Stimulated activated CD8-positive, alpha-beta memory T cell treated with anti-CD3 and anti-CD28 coated beads, Interleukin-12 subunit alpha, Interleukin-12 subunit beta, amount 100 ng/mL, for 1 hour (primary cell): ENCODE measurements around the gene MAP2K5.

Source experiments
- DNase-seq: peaks from one replicate; pipeline ENCODE4 v3.0.0-alpha.2; 2020; ENCODE audit warnings: low read depth

The MAP2K5 gene

DNA sequence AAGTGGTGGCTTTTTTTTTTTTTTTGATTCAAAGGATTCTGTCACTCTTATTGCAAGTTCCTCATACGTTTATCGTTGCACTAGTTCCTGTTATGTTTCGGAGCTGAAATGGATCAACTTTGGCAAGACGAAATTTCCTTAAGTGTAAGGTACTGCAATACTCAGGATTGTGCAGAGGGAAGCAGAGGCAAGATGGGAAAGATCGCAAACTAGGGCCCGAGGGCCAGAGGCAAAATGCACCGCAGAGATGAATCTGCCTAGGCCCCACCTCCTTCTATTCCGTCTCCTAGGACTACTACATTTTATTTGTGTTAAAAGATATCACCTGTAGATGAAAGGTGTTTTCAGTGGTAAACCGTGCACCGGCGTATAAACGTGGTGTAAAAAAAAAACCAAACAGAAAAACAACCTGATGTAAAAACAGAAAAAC, 297.0 kb downstream of the MAP2K5 start:
- DNase-seq = no peak

DNA sequence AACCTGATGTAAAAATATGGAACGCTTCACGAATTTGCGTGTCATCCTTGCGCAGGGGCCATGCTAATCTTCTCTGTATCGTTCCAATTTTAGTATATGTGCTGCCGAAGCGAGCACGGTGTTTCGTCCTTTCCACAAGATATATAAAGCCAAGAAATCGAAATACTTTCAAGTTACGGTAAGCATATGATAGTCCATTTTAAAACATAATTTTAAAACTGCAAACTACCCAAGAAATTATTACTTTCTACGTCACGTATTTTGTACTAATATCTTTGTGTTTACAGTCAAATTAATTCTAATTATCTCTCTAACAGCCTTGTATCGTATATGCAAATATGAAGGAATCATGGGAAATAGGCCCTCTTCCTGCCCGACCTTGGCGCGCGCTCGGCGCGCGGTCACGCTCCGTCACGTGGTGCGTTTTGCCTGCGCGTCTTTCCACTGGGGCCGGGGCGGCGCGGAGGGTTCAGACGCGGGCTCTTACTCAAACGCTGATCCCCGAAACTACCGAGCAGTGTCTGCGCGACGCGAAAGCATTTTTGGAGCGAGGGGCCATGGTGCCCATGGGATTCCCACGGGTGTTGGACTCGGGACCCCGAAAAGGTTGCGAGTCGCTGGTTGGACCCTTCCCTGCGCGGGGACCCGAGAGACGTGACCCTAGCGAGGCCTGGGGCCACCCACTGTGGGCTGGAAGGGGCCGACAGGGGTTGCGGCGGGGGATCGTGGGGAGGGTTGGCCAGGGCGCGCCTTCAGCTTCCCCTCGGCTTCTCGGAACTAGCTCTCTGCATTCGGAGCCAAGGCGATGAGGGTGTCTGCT, 297.6 kb downstream of the MAP2K5 start, which contains the start of gene RNU6-1:
Gene RNU6-1 (minus strand): TSS at position 117 of the 820 bp plus-strand sequence.
- peak; percentile 96 for DNase-seq

DNA sequence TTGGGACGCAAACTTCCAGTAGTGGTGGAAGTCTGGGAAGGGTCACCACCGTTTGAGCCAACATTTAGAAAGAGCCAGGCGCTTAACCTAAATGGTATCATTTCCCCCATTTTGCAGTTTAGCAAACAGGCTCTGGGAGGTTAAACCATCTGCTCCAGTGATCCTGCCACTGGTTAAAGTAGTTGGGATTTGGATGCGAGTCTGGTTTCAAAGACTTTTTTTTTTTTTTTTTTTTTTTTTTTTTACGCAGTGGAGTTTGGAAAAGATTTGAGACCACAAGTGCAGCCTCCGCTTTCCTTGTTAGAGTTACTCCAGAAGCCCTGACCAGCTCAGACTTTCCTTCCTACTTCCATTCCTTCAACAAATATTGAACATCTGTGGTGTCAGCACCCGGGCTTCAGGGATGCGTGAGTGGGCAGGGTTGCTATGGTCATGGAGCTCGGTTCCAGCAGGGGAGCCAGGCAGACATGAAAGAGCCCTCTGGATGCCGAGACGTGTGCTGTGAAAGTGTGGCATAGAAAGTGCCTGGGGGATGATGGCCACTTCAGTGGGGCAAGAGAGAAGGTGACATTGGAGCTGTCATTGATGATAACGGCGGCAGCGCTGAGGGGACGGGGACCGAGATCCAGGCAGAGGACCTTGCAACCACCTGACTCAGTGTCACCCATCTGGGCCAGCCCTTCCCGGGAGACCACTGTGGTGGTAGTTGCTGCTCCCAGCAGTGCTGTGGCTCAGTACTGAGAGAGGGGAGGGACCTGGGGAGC, 298.4 kb downstream of the MAP2K5 start:
- no peak for DNase-seq

DNA sequence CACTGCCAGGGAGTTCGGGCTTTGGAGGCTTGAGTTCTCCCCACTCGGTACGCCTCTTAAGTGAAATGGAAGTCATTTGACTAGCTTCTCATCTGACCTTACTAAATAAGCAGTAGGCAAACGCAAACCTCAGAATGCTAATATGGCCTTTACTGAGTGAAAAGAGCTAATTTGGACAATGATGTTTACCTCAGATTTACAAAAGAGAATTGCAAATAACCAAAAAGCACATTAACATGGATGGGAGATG, 298.9 kb downstream of the MAP2K5 start:
- DNase-seq = no peak

DNA sequence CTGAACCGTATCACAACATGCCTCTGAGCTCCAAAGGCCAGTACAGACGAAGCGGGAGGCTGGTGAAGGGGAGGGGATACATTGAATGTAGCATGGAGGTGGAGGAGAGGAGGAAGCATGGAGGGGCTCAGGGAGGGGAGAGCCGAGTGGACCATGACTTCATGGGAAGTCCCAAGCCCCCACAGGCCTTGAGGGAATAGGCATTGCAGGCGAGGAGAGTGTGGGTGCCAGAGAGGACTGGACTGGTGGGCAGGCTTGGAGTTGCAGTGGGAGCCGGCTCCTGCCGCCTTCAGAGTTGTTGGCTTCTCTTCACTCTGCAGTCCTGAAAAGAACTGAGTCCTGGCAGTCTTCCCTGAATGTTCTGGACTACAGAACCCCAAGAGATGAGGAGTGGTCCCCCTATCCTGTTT, 300.6 kb downstream of the MAP2K5 start:
- DNase-seq = no peak

DNA sequence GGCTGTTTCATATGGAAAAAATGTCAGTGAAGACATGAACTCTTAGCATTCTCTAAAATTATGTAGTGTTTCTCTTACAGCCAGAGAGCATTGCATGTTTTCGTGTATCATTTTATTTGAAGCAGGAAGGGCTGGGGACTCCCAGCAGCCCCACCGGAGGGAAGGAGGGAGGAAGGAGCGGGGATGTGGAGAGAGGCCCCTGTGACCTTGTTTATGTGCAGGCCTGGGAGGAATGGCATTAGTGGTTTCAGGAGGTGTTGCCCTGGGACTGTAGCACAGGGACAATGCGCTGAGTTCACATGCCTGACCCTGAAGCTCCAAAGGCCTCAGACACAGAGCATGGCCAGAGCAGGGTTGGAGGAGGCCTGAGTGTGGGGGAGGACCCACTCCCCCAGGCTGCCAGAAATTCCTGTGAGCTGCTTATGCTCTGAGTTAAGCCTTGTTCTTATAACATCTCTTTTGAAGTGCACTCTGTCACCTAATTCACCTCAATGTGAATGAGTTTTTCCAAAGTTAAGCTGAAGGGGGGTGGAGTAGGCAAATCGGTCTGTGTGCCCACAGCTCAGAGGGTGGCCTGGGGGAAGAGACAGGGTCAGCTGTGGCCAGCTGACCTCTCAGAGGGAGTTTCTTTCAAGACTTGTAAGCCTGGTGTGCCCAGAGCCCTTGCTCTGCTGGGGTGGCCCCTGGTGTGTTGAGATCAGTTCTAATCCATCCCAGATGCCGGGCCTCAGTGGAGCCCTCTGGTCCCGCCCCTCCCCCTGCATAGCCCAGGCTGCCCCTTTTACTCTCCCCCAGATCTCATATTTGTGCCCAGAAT, 301.3 kb downstream of the MAP2K5 start:
- no peak for DNase-seq

DNA sequence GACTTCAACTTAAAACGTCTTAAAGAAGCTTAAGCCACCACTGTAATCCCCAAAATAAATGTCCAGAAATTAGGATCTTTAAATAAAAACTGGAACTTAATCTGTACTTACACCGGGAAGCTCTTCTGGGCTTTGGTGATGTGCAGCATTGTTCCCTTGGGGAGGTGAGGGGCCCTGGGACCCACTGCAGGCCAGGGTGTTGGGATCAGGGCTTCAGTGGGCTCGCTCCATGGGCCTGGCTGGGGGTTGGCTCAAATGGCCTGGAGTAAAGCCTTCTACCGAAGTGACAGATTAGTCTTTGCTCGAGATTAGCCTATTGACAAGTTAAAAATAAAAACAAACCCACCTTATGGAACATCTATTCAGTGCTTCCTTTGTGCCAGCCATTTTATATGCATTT, 303.5 kb downstream of the MAP2K5 start:
- DNase-seq = no peak

DNA sequence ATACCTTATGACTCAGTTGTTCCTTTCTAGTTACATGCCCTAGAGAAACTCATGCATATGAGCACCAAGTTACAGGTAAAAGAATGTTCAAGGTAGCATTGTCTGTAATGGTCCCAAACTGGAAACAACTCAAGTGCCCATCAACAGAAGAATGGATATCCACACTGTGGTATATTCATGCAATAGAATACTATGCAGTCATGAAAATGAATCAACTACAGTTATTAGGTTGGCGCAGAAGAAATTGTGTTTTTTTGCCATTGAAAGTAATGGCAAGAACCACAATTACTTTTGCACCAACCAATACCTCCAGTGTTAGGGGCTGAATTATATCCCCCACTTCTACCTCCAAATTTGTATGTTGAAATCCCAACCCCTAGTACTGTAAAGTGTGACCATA, 307.0 kb downstream of the MAP2K5 start:
- no peak for DNase-seq

DNA sequence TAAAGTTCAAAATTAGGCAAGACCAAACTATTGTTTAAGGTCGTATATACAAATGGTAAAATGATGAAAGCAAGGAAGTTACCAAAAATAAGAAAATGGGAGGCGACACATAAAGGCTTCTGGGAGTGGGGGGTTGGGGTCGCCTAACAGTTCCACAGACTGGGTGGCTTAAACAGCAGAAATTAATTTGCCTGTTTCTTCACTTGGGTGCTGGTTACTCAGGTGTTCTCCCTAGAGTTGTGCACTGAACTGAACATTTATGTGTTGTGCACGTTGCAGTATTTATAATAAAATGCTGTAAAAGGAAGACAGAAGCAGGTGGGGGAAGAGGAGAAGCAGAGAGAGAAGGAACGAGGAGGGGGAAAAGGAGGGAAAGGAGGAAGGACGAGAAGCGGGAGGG, 307.8 kb downstream of the MAP2K5 start:
- DNase-seq = no peak

DNA sequence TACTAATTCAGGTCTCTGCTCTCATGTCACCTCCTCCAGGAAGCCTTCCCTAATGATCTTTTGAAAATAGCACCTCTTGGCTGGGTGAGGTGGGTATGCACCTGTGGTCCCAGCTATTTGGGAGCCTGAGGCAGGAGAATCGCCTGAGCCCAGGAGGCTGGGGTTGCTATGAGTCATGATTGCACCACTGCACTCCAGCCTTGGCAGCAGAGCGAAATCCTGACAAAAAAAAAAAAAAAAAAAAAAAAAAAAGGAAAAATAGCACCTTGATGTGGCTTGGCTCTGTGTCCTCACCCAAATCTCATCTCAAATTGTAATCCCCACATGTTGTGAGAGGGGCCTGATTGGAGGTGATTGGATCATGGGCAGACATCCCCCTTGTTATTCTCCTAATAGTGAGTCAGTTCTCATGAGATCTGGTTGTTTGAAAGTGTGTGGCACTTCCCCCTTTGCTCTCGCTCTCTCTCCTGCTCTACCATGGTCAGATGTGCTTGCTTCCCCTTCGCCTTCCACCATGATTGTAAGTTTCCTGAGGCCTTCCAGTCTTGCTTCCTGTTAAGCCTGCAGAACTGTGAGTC, 308.6 kb downstream of the MAP2K5 start:
- no peak for DNase-seq

DNA sequence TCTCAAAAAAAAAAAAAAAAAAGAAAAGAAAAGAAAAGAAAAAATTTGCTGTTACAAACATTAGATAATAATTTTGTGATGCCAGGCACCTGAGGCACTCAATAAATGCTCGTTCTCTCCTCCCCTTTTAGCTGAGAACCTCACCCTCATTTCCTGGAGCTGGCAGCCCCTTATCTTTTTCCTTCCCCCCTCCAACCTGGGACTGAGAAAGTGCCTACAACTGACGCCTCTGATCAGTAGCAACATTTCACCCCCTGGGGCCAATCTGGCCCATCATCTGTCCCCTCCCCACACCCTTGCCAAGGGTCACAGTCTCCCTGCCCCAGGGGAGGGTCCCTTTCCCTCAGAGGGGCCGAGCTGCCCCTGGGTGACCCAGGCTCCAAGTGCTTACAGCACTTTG, 309.9 kb downstream of the MAP2K5 start:
- no peak for DNase-seq

DNA sequence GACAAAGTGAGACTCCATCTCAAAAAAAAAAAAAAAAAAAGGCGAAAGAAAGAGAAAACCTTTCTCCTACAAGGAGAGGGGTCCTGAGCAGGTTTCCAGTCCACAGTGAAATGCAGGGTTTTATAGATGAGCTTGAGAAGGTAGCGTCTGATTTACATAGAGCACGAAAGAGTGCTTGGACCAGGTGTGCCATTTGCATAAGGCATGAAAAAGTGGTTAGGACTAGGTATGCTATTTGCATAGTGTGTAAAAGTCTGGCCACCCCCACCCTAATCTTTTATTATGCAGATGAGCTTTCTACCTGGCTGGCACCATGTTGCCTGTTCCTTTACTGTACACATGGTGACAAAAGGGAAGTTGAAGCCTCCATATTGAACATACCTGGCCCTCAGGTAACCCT, 311.0 kb downstream of the MAP2K5 start:
- DNase-seq = no peak

DNA sequence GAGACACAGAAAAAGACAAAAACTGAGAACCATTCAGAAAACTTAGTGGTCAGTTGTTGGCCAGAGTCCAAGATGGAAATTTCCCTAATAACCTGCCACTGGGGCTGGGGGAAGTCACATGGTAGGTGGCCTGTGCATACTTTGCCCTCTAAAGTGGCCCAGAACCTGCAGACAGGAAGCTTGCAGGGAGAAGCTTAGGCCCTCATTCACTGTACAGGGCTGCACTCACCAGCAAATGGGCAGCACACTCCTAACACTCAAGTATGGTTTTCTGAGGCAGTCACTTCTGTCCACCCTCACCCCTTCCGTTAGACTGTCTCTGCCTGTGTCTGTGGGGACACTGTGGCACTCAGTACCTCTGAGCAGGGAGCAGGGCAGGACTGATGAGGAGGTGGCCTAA, 311.9 kb downstream of the MAP2K5 start:
- no peak for DNase-seq

DNA sequence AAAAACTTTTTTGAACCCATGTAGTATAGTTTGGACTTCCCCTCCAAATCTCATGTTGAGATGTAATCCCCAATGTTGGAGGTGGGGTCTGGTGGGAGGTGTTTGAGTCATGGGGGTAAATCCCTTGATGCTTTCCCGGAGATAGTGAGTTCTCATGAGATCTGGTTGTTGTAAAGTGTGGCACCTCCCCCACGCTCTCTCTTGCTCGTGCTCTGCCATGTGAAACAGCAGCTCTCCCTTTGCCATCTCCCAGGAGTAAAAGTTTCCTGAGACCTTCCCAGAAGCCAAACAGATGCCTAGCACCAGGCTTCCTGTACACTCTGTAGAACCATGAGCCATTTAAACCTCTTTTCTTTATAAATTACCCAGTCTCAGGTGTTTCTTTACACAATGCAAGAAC, 313.3 kb downstream of the MAP2K5 start:
- no peak for DNase-seq
